Anterior cingulate cortex (tissue), 58 donors: ENCODE measurements around the gene C6orf136.
"Not testable (repeated sequence)": the region's sequence is repeated elsewhere in the genome, so short reads cannot be mapped to it uniquely, and the experiment has no call there.

ENCODE experiments used
- DNase-seq, 58 donors: peaks; one replicate each; lab custom pipeline; 2025; lab: John Stamatoyannopoulos, UW

C6orf136 gene

GRCh38 chr6:30654798-30655742 lies 8.1 kb downstream of the C6orf136 start:
- DNase-seq, result no peak

- no peak for DNase-seq
Observed at GRCh38 chr6:30655743-30656094, 8.8 kb downstream of the C6orf136 start.

GRCh38 chr6:30656513-30656912 lies 9.6 kb downstream of the C6orf136 start:
- DNase-seq, result peak in 1 of 58 donors; percentile 1

- peak in 1 of 58 donors; percentile 2 for DNase-seq
Observed at GRCh38 chr6:30657454-30657853, 10.5 kb downstream of the C6orf136 start.

GRCh38 chr6:30657922-30658321 lies 11.0 kb downstream of the C6orf136 start:
- DNase-seq, result not testable (repeated sequence)

GRCh38 chr6:30664994-30665767 lies 18.2 kb downstream of the C6orf136 start:
- DNase-seq, result no peak

GRCh38 chr6:30666300-30666699 lies 19.4 kb downstream of the C6orf136 start:
- not testable (repeated sequence) for DNase-seq

GRCh38 chr6:30670760-30671527 lies 24.0 kb downstream of the C6orf136 start:
- no peak for DNase-seq

GRCh38 chr6:30672445-30673253 lies 25.7 kb downstream of the C6orf136 start, which contains the start of gene DHX16:
TSS of gene DHX16 (minus strand) at chr6:30673006. CDS start at chr6:30672841, 165 bp downstream.
- peak in 57 of 58 donors; percentile 48 to 94 (median 83) for DNase-seq

GRCh38 chr6:30676660-30677285 lies 29.8 kb downstream of the C6orf136 start:
- DNase-seq, result no peak

GRCh38 chr6:30678964-30679726 lies 32.2 kb downstream of the C6orf136 start:
- peak in 55 of 58 donors; percentile 29 to 87 (median 70) for DNase-seq

- no peak for DNase-seq
Observed at GRCh38 chr6:30679765-30680535, 33.0 kb downstream of the C6orf136 start.

- DNase-seq, result no peak
Observed at GRCh38 chr6:30681766-30682142, 34.8 kb downstream of the C6orf136 start.

- peak in 43 of 58 donors; percentile 7 to 68 (median 36) for DNase-seq
Observed at GRCh38 chr6:30682143-30683117, 35.5 kb downstream of the C6orf136 start.

GRCh38 chr6:30683183-30683979 lies 36.4 kb downstream of the C6orf136 start:
- peak in 4 of 58 donors; percentile 5 to 13 (median 7) for DNase-seq

GRCh38 chr6:30683980-30684338 lies 37.0 kb downstream of the C6orf136 start:
- peak in 1 of 58 donors; percentile 5 for DNase-seq
